Activated CD4-positive, alpha-beta T cell treated with anti-CD3 and anti-CD28 coated beads for 4 hours (primary cell): Measurements from ENCODE around the gene ATRNL1.

Source experiments
- DNase-seq, 2 donors: peaks; one replicate each; pipeline ENCODE4 v3.0.0-alpha.2; 2020

ATRNL1 gene

GRCh38 chr10:115957012-115957399, 863.8 kb downstream of the ATRNL1 start:
- DNase-seq = no peak

GRCh38 chr10:115957786-115958442, 864.7 kb downstream of the ATRNL1 start:
- no peak for DNase-seq

- DNase-seq = no peak
These were observed 870.7 kb downstream of the ATRNL1 start for GRCh38 chr10:115963848-115964247.

GRCh38 chr10:115964827-115965226, 871.7 kb downstream of the ATRNL1 start:
- no peak for DNase-seq

- no peak for DNase-seq
These were observed 872.2 kb downstream of the ATRNL1 start for GRCh38 chr10:115965376-115965775.

GRCh38 chr10:115968236-115968635, 875.1 kb downstream of the ATRNL1 start:
- DNase-seq = no peak

- no peak for DNase-seq
These were observed 876.4 kb downstream of the ATRNL1 start for GRCh38 chr10:115969591-115969990.

GRCh38 chr10:115971921-115972320, 878.8 kb downstream of the ATRNL1 start:
- DNase-seq = no peak

GRCh38 chr10:115972426-115972825, 879.3 kb downstream of the ATRNL1 start:
- no peak for DNase-seq

- DNase-seq = no peak
These were observed 881.2 kb downstream of the ATRNL1 start for GRCh38 chr10:115974351-115974750.

- no peak for DNase-seq
These were observed 881.8 kb downstream of the ATRNL1 start for GRCh38 chr10:115974816-115975430.

GRCh38 chr10:115975506-115975905, 882.3 kb downstream of the ATRNL1 start:
- DNase-seq = no peak

GRCh38 chr10:115976342-115976741, 883.2 kb downstream of the ATRNL1 start:
- no peak for DNase-seq

- DNase-seq = no peak
These were observed 884.7 kb downstream of the ATRNL1 start for GRCh38 chr10:115977855-115978254.

GRCh38 chr10:115979576-115979975, 886.4 kb downstream of the ATRNL1 start:
- no peak for DNase-seq

- no peak for DNase-seq
These were observed 887.3 kb downstream of the ATRNL1 start for GRCh38 chr10:115980470-115980869.

GRCh38 chr10:115981081-115981480, 887.9 kb downstream of the ATRNL1 start:
- DNase-seq = no peak

- no peak for DNase-seq
These were observed 888.9 kb downstream of the ATRNL1 start for GRCh38 chr10:115982076-115982475.

GRCh38 chr10:115982526-115982925, 889.4 kb downstream of the ATRNL1 start:
- DNase-seq = no peak

- DNase-seq = no peak
These were observed 892.6 kb downstream of the ATRNL1 start for GRCh38 chr10:115985786-115986185.

- no peak for DNase-seq
These were observed 895.2 kb downstream of the ATRNL1 start for GRCh38 chr10:115988380-115988779.

GRCh38 chr10:115989621-115990020, 896.5 kb downstream of the ATRNL1 start:
- no peak for DNase-seq

- DNase-seq = no peak
These were observed 899.2 kb downstream of the ATRNL1 start for GRCh38 chr10:115992236-115992986.

- DNase-seq = no peak
These were observed 902.9 kb downstream of the ATRNL1 start for GRCh38 chr10:115996031-115996430.
